NCI-H2196 (cell line): ENCODE results near the gene SKIDA1.

Experiments
- DNase-seq: peaks from one replicate; lab custom pipeline; 2025; ENCODE audit not compliant: unreplicated experiment; lab: John Stamatoyannopoulos, UW

SKIDA1 gene

GRCh38 chr10:21517134-21518031 is 8.1 kb downstream of the SKIDA1 start:
- DNase-seq = peak; percentile 23

- no peak for DNase-seq
These were observed 9.0 kb downstream of the SKIDA1 start for GRCh38 chr10:21516242-21517131.

GRCh38 chr10:21515361-21516241 is 9.9 kb downstream of the SKIDA1 start:
- DNase-seq = no peak

GRCh38 chr10:21514818-21515351 is 10.6 kb downstream of the SKIDA1 start:
- no peak for DNase-seq

GRCh38 chr10:21514129-21514817 is 11.2 kb downstream of the SKIDA1 start:
- no peak for DNase-seq

- no peak for DNase-seq
These were observed 12.1 kb downstream of the SKIDA1 start for GRCh38 chr10:21513405-21513788.

- no peak for DNase-seq
These were observed 12.7 kb downstream of the SKIDA1 start for GRCh38 chr10:21512573-21513404.

- DNase-seq = no peak
These were observed 13.4 kb downstream of the SKIDA1 start for GRCh38 chr10:21511946-21512572.

- no peak for DNase-seq
These were observed 14.3 kb downstream of the SKIDA1 start for GRCh38 chr10:21511095-21511570.

- no peak for DNase-seq
These were observed 15.0 kb downstream of the SKIDA1 start for GRCh38 chr10:21510241-21511094.

- DNase-seq = no peak
These were observed 15.9 kb downstream of the SKIDA1 start for GRCh38 chr10:21509341-21510240.

GRCh38 chr10:21508706-21509331 is 16.7 kb downstream of the SKIDA1 start:
- DNase-seq = no peak

- no peak for DNase-seq
These were observed 18.3 kb downstream of the SKIDA1 start for GRCh38 chr10:21507150-21507549.

- no peak for DNase-seq
These were observed 19.1 kb downstream of the SKIDA1 start for GRCh38 chr10:21506351-21506750.

- no peak for DNase-seq
These were observed 19.7 kb downstream of the SKIDA1 start for GRCh38 chr10:21505711-21506278.

- no peak for DNase-seq
These were observed 21.9 kb downstream of the SKIDA1 start for GRCh38 chr10:21503542-21503941.
